MV-4-11 (cell line): ENCODE measurements around the gene FAM124A.

Experiments used
- DNase-seq: peaks from one replicate; lab custom pipeline; 2025; lab: John Stamatoyannopoulos, UW

Gene FAM124A

DNA sequence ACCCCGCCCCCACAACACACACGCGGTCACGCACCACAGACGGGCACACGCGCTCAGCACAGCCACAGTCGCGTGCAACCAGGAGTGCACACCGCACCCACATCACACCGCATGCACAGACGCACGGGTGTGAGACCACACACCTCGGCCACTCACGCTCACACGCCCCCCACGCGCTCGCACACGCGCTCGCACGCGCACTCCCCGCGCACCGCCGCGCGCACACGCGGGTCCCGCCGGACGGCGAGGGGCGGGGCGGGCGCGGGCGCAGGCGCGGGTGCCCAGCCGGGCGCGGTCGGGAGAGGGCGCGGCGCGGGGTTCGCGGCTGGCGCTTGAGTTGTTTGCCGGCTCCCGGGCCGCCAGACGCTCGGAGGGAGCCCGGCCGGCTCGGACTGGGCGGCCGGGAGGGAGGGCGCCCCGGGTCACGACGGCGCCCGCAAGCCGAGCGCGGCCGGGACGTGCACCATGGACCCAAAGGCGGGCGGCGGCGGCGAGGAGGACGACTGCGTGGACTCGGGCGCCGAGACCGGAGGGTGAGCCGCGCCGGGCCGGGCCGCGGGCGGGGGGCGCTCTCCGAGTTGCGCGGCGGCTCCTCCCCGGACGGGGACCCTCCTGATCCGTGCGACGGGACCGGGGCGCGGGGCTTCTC lies at the start of gene FAM124A:
Gene FAM124A, plus strand, starts transcription at position 362 of the 649 bp plus-strand sequence. Its CDS starts 104 bp downstream, at position 466.
- peak; percentile 17 for DNase-seq

DNA sequence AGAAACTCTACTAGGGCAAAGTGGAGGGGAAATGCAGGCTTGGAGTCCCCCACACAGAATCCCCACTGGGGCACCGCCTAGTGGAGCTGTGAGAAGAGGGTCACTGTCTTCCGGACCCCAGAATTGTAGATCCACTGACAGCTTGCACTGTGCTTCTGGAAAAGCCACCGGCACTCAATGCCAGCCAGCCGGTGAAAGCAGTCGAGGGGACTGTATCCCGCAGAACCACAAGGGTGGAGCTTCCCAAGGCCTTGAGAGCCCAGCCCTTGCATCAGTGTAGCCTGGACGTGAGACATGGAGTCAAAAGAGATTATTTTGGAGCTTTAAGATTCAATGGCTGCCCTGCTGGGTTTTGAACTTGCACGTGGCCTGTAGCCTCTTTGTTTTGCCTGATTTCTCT lies 47.2 kb upstream of the FAM124A start:
- DNase-seq, result no peak

- no peak for DNase-seq
These were observed 46.6 kb upstream of the FAM124A start for GRCh38 chr13:51175639-51176038.

DNA sequence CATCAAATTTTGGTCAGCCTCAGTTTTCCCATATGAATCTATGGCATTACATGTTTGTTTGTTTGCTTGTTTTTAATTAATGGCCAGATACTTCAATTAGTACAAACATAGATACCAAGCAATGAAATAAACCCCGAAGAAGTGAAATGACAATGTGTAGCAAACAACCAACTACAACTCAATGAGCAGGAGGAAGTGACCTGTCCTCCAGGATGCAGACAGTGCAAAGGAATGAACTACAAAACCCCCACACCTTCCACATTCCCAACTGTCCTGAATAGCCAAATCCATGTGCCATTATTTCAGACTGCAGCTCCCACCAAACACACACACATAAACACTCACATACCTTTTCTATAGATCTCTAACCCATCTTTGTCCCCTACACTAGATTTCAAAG lies 45.0 kb upstream of the FAM124A start:
- DNase-seq, result no peak

DNA sequence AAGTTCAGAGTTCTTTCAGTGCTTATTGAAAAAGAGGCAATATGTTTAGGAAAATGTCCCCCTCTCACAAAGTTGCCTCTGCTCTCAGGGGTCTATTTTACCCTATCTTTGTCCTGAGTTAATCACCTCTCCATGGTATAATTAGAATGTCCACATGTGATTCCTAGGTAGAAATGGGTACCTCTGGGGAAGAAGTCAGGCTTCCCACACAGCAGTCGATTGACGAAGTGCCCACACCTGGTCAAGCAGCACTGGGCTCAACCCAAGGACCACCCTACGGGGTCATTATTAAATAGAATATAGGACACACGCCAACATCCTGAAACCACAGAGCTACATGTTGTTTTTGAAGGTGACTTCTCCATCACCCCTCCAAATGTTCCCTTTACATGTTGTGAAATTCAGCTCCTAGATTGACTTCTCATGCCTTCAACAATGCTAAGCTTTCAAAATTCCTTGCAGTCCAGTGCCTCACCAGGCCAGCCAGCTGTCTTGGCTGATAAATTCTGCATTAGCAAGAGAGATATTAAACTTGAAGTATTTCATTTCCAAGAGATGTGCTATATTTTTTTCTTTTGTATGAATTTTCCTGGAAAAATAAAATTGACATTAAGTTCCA lies 43.6 kb upstream of the FAM124A start:
- DNase-seq, result no peak

DNA sequence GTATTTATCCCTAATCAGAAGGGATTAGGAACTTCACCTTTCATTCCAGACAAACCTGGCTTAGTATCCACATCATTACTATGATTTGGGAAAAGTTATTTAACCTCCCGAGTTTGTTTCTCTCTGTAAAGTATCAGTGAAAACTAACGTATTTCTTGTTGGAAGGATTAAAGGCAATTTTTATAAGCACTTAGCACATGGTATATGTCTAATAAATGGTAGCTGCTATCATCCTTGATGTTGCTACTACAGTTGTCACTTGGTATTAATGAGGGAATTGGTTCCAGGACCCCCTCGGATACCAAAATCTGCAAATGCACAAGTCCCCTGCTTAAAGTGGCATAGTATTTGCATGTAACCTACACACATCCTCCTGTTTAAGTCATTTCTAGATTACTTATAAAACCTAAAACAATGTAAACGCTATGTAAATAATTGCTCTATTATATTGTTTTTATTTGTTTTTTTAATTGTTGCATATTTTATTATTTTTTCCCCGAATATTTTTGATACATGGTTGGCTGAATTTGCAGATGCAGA lies 42.7 kb upstream of the FAM124A start:
- DNase-seq, result no peak

GRCh38 chr13:51180853-51181511 lies 41.2 kb upstream of the FAM124A start:
- DNase-seq, result no peak

DNA sequence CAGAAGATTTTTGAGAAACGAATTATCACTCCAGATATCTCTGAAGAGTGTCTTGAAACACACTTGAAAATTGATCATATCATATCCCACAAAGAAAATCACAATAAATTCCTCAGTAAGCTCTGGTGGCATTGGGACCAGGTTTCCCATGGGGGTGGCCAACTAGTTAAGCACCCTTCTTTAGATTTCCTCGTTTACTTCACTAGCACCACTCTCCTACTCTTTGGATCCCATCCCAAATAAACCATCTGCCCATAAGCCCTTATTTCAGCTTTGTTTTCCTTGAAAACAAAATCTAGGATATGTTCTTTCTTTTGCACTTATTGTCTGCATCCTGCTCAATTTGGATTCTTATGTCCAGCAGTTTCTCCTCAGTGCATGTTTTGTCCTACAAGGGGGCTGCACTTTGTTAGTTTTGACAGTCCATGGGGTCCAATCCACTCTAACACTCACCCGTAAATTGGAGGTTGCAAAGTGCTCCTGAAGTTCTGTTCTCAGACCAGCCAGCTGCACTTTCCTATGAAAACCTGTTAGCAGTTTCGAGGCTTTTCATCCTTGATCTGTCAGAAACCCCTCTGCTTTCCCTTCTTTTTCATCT lies 40.3 kb upstream of the FAM124A start:
- DNase-seq, result no peak

- DNase-seq, result peak; percentile 36
These were observed 30.5 kb upstream of the FAM124A start for GRCh38 chr13:51191743-51192142.

DNA sequence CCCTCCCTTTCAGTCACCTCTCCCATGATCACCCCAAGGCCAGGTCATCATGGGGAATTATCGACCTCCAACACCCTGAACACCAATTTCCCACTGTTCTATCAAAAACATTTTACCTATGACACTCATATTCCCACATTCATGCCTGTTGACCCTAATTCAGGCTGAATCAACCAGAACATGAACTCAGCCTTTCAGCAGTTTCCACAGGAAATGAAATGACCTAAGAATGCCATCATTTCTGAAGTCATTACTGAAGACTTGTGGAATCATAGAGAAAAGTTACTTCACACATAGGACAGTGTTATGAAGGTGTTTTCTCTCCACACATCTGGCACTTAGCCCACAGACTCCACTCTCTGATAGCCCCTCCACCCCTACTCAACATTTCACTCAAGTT lies 29.9 kb upstream of the FAM124A start:
- no peak for DNase-seq

DNA sequence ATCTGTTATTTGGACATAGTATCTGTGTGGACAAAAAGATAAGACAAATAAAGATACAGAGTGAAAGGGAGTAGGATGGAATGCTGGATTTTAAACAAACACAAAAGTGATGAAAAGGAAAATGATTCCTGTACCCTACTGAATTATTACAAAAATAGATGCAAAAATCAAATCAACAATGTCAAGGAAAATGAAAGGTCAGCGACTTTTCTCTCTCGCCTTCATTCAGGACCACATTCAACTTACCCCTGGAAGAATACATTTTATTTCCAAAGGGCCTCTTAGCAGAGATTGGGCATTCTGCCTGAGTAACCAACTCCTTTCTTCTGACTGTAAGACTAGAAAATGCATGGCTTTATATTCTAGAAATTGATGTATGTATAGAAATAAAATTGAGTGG lies 28.8 kb upstream of the FAM124A start:
- DNase-seq, result no peak

DNA sequence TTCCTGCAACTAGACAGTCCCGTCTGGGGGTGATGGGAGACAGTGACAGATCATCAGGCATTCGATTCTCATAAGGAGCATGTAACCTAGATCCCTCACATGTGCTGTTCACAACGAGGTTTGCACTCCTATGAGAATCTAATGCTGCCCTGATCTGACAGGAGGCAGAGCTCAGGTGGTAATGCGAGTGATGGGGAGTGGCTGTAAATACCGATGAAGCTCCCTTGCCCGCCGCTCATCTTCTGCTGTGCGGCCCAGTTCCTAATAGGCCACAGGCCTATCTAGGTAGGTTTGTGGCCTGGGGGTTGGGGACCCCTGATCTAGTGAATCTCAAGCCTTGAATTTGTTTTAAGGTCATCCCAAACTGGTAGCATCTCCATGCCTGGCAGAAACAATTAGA lies 27.3 kb upstream of the FAM124A start:
- DNase-seq, result no peak

DNA sequence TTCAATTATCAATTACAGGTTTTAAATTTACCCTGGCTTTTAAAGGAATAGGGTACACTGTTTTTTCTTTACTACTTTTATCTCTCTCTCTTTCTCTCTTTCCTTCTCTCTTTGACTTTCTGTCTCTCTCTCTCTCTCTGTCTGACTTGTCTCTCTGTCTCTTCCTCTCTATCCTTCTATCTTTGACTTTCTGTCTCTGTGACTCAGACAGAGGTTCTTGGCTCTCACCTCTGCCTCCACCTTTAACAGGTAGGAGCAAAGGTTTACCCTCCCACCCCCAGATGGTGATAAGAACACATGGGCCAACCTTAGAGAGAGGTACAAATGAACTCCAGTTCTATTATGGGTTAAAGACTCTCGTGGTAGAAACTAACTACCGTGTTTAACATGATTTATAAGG lies 20.3 kb upstream of the FAM124A start:
- no peak for DNase-seq

DNA sequence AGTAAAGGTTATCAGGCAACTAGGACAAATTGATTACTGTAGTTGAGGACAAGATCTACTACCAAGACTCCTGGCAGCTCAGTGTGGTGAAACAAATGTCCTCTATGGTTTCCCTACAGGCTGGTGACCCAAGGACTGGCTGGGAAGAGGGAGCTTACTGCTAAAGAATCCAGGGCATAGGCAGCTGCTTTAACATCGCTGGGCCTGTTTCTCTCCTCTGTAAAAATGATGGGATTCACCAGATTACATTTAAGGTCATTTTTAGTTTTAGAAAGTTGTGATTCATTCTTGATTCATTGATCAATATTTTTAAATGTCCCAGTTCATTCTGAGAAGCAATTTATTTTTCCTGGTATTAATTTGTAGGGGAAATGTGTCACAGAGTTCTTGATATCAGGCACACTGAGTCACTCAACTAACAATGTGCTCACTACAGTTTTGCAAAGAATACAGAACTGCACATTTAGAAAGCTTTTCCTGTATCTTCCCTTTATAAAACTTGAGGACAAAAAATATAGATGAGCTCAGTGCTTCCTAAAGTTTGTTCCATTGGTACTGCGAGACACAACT lies 19.6 kb upstream of the FAM124A start:
- DNase-seq, result no peak

- no peak for DNase-seq
These were observed 15.6 kb upstream of the FAM124A start for GRCh38 chr13:51206584-51206983.

GRCh38 chr13:51207881-51208280 lies 14.3 kb upstream of the FAM124A start:
- no peak for DNase-seq

- DNase-seq, result no peak
These were observed 13.5 kb upstream of the FAM124A start for GRCh38 chr13:51208716-51209115.

DNA sequence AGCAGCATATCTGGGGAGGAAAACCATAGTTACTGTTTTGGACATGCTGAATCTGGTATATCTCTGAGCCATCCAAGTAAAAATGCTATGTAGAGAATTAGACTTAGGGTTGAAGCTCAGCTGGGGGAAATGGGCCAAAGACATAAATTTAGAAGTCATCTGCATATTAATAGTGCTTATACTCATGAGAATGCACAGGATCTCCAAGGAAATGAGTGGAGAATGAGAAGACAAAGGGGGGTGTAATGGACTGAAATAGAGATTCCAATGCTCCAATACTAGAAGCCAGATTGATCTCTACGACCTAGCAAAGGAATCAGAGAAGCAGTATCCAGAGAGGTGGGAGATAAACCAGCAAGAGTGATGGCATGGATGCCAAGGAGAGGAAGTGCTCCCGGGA lies 10.3 kb upstream of the FAM124A start:
- DNase-seq, result no peak

DNA sequence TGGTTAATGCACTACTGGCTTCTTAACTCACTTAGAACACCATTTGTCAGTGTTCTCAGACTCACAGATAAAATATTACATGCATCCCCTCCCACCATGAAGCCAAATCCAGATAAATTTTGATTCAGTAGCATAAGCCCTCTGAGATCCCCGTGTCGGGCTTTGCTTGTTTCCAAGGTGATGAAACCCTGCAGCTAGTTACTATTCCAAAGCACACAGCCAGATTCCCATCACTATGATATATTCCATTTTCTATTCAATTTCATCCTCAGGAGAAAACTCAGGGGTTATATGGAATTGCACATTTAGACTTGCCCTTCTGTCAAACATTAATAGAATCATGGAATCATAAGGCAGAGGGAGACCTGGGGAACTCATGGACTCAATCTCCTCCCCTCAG lies 9.4 kb upstream of the FAM124A start:
- DNase-seq, result no peak

GRCh38 chr13:51213173-51213728 lies 8.9 kb upstream of the FAM124A start:
- DNase-seq, result no peak

DNA sequence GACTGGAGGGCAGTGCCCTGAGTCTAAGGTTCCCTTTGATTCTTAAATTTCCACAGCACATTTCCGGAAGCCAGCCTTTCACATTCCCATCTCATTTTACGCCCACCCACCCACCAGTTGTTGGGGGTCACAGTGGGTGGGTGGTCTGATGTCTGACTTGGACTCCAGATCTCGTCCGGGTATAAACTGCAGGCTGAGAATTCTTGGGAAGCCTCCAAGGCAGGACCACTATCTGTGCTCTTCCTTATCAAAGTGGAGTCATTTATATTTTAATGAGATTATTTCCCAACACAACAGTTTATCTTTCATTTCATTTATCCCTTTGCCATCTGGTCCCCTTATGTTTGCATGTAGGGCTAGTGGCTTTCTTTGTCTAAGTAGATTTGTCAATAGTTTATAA lies 3.6 kb upstream of the FAM124A start:
- DNase-seq, result no peak

DNA sequence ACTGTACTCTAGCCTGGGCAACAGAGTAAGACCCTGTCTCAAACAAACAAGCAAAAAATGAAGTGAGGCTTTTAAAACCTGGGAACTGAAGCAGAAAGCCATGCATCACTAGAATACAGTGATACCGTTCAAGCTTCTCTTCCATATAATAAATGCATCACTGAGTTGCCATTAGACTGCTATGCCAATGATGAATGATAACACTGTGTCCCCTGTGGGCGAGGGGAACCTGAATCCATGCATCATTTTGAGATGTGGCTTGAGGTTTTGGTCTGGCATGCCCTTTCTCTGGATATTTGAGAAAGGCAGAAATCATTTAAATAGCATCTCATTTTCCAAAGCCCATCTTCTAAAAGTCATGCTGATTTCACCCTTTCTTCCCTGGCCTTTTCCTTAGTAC lies 1.5 kb upstream of the FAM124A start:
- DNase-seq, result no peak
